PFSK-1 (cell line): Measurements from ENCODE around the gene GLOD5. TPM values are rescaled to one million over a fixed set of nuclear protein-coding genes. Genes with fewer than 3 reads are reported as not detected.

Source experiments
- FOXP2 ChIP-seq: optimal IDR thresholded peaks from 2 replicates; pipeline ENCODE3; 2011; ENCODE audit warnings: borderline replicate concordance, control low read depth, inconsistent platforms; ENCODE audit not compliant: insufficient read depth; ENCODE audit errors: extremely low read length, extremely low read depth
- POLR2AphosphoS5 ChIP-seq: IDR thresholded peaks from 2 replicates; pipeline ENCODE4 v1.6.1; 2012; ENCODE audit warnings: low read depth, mild to moderate bottlenecking, control low read depth, low read length, moderate library complexity
- REST ChIP-seq, 2 experiments: IDR thresholded peaks; 2 replicates each; pipeline versions ENCODE4 v1.6.1 to v1.8.0; 2011 to 2012; ENCODE audit warnings: low read depth in 2 of 2, low read length in 2 of 2, control low read depth in 1 of 2, inconsistent platforms in 1 of 2, mild to moderate bottlenecking in 1 of 2, moderate library complexity in 1 of 2; ENCODE audit not compliant: insufficient read depth in 1 of 2
- SIN3A ChIP-seq: IDR thresholded peaks from 2 replicates; pipeline ENCODE4 v1.6.1; 2012; ENCODE audit warnings: mild to moderate bottlenecking, low read length, moderate library complexity, borderline replicate concordance; ENCODE audit not compliant: insufficient read depth
- TAF1 ChIP-seq: IDR thresholded peaks from 2 replicates; pipeline ENCODE4 v1.6.1; 2012; ENCODE audit warnings: low read length, control low read depth, borderline replicate concordance; ENCODE audit not compliant: insufficient read depth
- polyA plus RNA-seq: library from polyadenylated mRNA; unstranded; fragments of >200 nt; gene quantifications from one replicate; pipeline ENCODE4 v1.2.1, GENCODE V29; 2012; ENCODE audit warnings: low read depth, missing spikeins; ENCODE audit not compliant: insufficient read length

GLOD5 gene
- polyA plus RNA-seq = not detected

- TF ChIP-seq TAF1 (no peak), REST (IDR thresholded peaks at IDR 0.05; ENCODE audit: insufficient read depth in 1 of 2, low read depth in 2 of 2, low read length in 2 of 2) (no peak), POLR2AphosphoS5 (no peak), SIN3A (no peak), FOXP2 (no peak)
Measured at GRCh38 chrX:48761674-48762471, at the start of gene GLOD5. Gene GLOD5 (plus strand): TSS chrX:48761747. CDS start chrX:48761791, 44 bp downstream.

GRCh38 chrX:48711929-48712505, 49.5 kb upstream of the GLOD5 start:
- TF ChIP-seq TAF1 (no peak), REST (IDR thresholded peaks at IDR 0.05; ENCODE audit: insufficient read depth in 1 of 2, low read depth in 2 of 2, low read length in 2 of 2) (no peak), FOXP2 (no peak), SIN3A (no peak), POLR2AphosphoS5 (no peak)

DNA sequence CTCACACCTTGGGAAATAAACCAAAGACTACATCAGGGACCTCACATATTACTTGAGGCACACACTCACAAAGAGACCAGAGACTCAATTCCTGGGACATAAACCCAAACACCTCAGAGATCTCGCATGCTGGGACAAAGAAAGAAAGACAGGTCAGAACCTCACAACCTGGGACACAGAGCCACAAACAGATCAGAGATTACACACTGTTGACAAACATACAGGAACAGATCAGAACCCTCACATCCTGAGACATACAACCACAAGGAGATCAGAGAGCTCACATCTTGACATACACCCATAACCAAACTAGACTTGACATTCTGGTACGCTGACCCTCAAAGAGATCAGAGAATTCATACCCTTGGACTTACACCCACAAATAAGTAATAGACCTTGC, 47.7 kb upstream of the GLOD5 start:
- no peak for TF ChIP-seq TAF1
- no peak for TF ChIP-seq REST (IDR thresholded peaks at IDR 0.05; ENCODE audit: insufficient read depth in 1 of 2, low read depth in 2 of 2, low read length in 2 of 2)
- TF ChIP-seq FOXP2 = no peak
- TF ChIP-seq SIN3A = no peak

GRCh38 chrX:48714573-48714972, 47.0 kb upstream of the GLOD5 start:
- TF ChIP-seq FOXP2 (no peak), SIN3A (no peak), REST (IDR thresholded peaks at IDR 0.05; ENCODE audit: insufficient read depth in 1 of 2, low read depth in 2 of 2, low read length in 2 of 2) (no peak), TAF1 (no peak), POLR2AphosphoS5 (no peak)

- TF ChIP-seq REST (IDR thresholded peaks at IDR 0.05; ENCODE audit: insufficient read depth in 1 of 2, low read depth in 2 of 2, low read length in 2 of 2) (no peak), TAF1 (no peak), POLR2AphosphoS5 (no peak), SIN3A (no peak), FOXP2 (no peak)
Measured at GRCh38 chrX:48715072-48715471, 46.5 kb upstream of the GLOD5 start.
